ENCODE measurements around the gene PRDX6.
"Not testable (repeated sequence)": the region's sequence is repeated elsewhere in the genome, so short reads cannot be mapped to it uniquely, and the experiment has no call there.

The PRDX6 gene

DNA sequence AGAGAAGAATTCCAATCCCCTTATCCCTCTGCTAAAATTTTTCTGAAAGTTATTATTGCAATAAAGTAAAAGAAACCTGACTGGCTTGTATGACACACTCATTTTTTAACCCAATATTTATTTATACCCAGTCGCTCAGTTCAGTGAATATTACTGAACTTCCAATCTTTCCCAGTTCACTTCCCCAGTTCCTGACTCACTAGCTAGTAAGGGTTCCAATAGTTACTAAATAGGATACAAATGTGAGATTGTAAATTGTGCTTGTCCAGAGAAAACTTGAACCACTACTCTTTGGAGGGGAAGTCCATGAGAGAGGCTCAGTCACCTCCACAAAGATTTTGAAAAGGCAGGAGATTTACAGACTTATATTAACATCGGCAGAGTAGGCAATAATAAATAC is 31.4 kb downstream of the PRDX6 start:
- DNase-seq (ENCODE audit: low spot score) = no peak
- peaks cover 17% of the 10 kb centered on the region for H3K4me1 ChIP-seq (ENCODE audit: insufficient read depth, poor library complexity, severe bottlenecking)
- H3K27ac ChIP-seq (ENCODE audit: poor library complexity, severe bottlenecking) = no peak overlapping the region

DNA sequence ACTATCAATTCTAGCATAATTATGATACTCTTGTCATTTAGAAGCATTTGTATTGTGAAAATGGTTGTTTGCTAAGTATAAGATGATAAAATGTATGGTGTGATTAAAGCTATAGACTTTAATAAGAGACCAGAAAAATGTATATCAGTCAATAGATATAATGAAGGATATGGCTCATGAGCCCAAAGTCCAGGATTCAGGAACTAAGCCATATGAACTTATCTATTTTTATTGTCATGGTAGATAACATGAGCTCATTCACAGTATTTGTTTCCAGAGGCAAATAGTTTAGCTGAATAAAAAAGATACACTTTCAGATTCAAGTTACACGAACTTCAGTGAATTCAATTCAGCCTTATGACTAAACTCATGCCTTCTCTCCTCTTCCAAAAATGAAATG is 32.7 kb downstream of the PRDX6 start:
- Histone ChIP-seq H3K4me1 (ENCODE audit: insufficient read depth, poor library complexity, severe bottlenecking) (peaks cover 17% of the 10 kb centered on the region), H3K4me3 (ENCODE audit: severe bottlenecking) (no peak overlapping the region), H3K9me3 (ENCODE audit: severe bottlenecking) (no peaks in the 10 kb centered on the region), H3K27ac (ENCODE audit: poor library complexity, severe bottlenecking) (no peak overlapping the region), H3K36me3 (ENCODE audit: low read depth) (no peaks in the 10 kb centered on the region), H3K27me3 (ENCODE audit: insufficient read depth, poor library complexity, severe bottlenecking) (no peaks in the 10 kb centered on the region)
- DNase-seq (ENCODE audit: low spot score) = no peak
- TF ChIP-seq, protein P1, sequence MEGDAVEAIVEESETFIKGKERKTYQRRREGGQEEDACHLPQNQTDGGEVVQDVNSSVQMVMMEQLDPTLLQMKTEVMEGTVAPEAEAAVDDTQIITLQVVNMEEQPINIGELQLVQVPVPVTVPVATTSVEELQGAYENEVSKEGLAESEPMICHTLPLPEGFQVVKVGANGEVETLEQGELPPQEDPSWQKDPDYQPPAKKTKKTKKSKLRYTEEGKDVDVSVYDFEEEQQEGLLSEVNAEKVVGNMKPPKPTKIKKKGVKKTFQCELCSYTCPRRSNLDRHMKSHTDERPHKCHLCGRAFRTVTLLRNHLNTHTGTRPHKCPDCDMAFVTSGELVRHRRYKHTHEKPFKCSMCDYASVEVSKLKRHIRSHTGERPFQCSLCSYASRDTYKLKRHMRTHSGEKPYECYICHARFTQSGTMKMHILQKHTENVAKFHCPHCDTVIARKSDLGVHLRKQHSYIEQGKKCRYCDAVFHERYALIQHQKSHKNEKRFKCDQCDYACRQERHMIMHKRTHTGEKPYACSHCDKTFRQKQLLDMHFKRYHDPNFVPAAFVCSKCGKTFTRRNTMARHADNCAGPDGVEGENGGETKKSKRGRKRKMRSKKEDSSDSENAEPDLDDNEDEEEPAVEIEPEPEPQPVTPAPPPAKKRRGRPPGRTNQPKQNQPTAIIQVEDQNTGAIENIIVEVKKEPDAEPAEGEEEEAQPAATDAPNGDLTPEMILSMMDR (IDR thresholded peaks at IDR 0.05; ENCODE audit: poor library complexity, severe bottlenecking) = no peak
- ATAC-seq (ENCODE audit: low read depth) = no peak

More for the DNA sequence above, 31.4 kb downstream of the PRDX6 start:
- Histone ChIP-seq H3K9me3 (ENCODE audit: severe bottlenecking) (no peaks in the 10 kb centered on the region), H3K27me3 (ENCODE audit: insufficient read depth, poor library complexity, severe bottlenecking) (no peaks in the 10 kb centered on the region), H3K36me3 (ENCODE audit: low read depth) (no peaks in the 10 kb centered on the region), H3K4me3 (ENCODE audit: severe bottlenecking) (no peak overlapping the region)
- no peak for ATAC-seq (ENCODE audit: low read depth)
- TF ChIP-seq, protein P1 (IDR thresholded peaks at IDR 0.05; ENCODE audit: poor library complexity, severe bottlenecking) = no peak

- not testable (repeated sequence) for H3K4me3 ChIP-seq (ENCODE audit: severe bottlenecking); DNase-seq (ENCODE audit: low spot score); ATAC-seq (ENCODE audit: low read depth); H3K27me3 ChIP-seq (ENCODE audit: insufficient read depth, poor library complexity, severe bottlenecking); H3K9me3 ChIP-seq (ENCODE audit: severe bottlenecking); H3K36me3 ChIP-seq (ENCODE audit: low read depth); H3K4me1 ChIP-seq (ENCODE audit: insufficient read depth, poor library complexity, severe bottlenecking); H3K27ac ChIP-seq (ENCODE audit: poor library complexity, severe bottlenecking)
Observed at GRCh38 chr1:173514503-173514902, 37.4 kb downstream of the PRDX6 start.

GRCh38 chr1:173520799-173521198 is 43.7 kb downstream of the PRDX6 start:
- ATAC-seq (ENCODE audit: low read depth) = no peak
- DNase-seq (ENCODE audit: low spot score) = no peak
- Histone ChIP-seq H3K4me3 (ENCODE audit: severe bottlenecking) (no peak overlapping the region), H3K9me3 (ENCODE audit: severe bottlenecking) (no peaks in the 10 kb centered on the region), H3K4me1 (ENCODE audit: insufficient read depth, poor library complexity, severe bottlenecking) (no peaks in the 10 kb centered on the region), H3K27ac (ENCODE audit: poor library complexity, severe bottlenecking) (no peak overlapping the region), H3K36me3 (ENCODE audit: low read depth) (no peaks in the 10 kb centered on the region), H3K27me3 (ENCODE audit: insufficient read depth, poor library complexity, severe bottlenecking) (no peaks in the 10 kb centered on the region)
- TF ChIP-seq, protein P1 (IDR thresholded peaks at IDR 0.05; ENCODE audit: poor library complexity, severe bottlenecking) = no peak

DNA sequence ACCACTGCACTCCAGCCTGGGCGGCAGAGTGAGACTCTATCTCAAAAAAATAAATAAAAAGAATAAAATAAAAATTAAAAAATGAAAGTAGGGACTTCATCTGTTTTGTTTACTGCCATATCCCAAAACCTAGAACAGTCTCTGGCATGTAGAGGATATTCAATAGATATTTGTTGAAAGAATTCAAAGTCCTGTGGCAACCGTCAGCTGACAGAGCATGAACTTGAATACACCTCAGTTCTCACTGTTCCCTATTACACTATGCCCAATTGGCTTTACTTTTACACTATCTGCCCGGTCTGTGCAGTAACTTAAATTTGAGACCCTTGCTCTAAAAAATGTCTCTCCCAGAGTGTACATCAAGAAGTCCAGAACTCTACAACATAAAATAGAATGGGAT is 46.2 kb downstream of the PRDX6 start:
- no peak overlapping the region for H3K27ac ChIP-seq (ENCODE audit: poor library complexity, severe bottlenecking)
- ATAC-seq (ENCODE audit: low read depth) (no peak), DNase-seq (ENCODE audit: low spot score) (no peak)
- no peaks in the 10 kb centered on the region for H3K36me3 ChIP-seq (ENCODE audit: low read depth)
- TF ChIP-seq, protein P1 (IDR thresholded peaks at IDR 0.05; ENCODE audit: poor library complexity, severe bottlenecking) = no peak
- H3K9me3 ChIP-seq (ENCODE audit: severe bottlenecking) = no peaks in the 10 kb centered on the region
- H3K27me3 ChIP-seq (ENCODE audit: insufficient read depth, poor library complexity, severe bottlenecking) = no peaks in the 10 kb centered on the region
- H3K4me3 ChIP-seq (ENCODE audit: severe bottlenecking) = no peak overlapping the region
- H3K4me1 ChIP-seq (ENCODE audit: insufficient read depth, poor library complexity, severe bottlenecking) = peaks cover 7% of the 10 kb centered on the region

Measured in RWPE2 (cell line).